ENCODE measurements around the gene ATP11B. TPM values are rescaled to one million over a fixed set of nuclear protein-coding genes. Genes with fewer than 3 reads are reported as not detected.
"Not testable (repeated sequence)": the region's sequence is repeated elsewhere in the genome, so short reads cannot be mapped to it uniquely, and the experiment has no call there.

The ATP11B gene
- polyA plus RNA-seq, 4 donors: 7.0 to 41.3 (median 13.4) TPM

GRCh38 chr3:182799143-182799542, 5.8 kb downstream of the ATP11B start:
- not testable (repeated sequence) for H3K4me3 ChIP-seq (ENCODE audit: low read depth in 1 of 3, low read length in 3 of 3); H3K36me3 ChIP-seq (ENCODE audit: control insufficient read depth in 3 of 3, insufficient read depth in 2 of 3, low read depth in 1 of 3, low read length in 3 of 3)

DNA sequence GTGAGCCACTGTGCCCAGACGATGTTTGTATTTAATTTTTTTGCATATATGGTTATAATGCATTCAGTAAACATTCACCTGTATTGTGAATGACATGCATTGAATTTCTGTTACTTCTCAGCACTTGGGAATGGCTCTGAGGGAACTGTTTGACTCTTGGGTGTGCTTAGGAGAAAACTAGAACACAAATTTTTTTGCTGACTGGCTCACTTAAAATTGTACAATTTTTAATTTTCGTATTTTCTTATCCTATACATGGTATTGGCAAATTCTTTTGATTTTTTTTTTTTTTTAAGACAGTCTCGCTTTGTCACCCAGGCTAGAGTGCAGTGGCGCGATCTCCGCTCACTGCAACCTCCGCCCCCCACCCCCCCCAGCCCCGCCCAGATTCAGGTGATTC, 7.2 kb downstream of the ATP11B start:
- Histone ChIP-seq H3K4me1 (ENCODE audit: control insufficient read depth in 3 of 3, insufficient read depth in 2 of 3, low read depth in 1 of 3, low read length in 2 of 3) (peaks cover 0 to 3% (median 0%) of the 10 kb centered on the region in 3 donors), H3K36me3 (ENCODE audit: control insufficient read depth in 3 of 3, insufficient read depth in 2 of 3, low read depth in 1 of 3, low read length in 3 of 3) (peaks cover 0 to 5% (median 0%) of the 10 kb centered on the region in 3 donors), H3K4me3 (ENCODE audit: low read depth in 1 of 3, low read length in 3 of 3) (no peak overlapping the region), H3K9me3 (ENCODE audit: control insufficient read depth in 2 of 2, insufficient read depth in 1 of 2, low read depth in 1 of 2, low read length in 1 of 2) (no peaks in the 10 kb centered on the region), H3K27ac (ENCODE audit: low read depth in 1 of 3, low read length in 2 of 3) (no peak overlapping the region), H3K27me3 (ENCODE audit: control insufficient read depth in 3 of 3, insufficient read depth in 3 of 3, low read length in 3 of 3) (no peaks in the 10 kb centered on the region)
- DNase-seq (no peak), FAIRE-seq (no peak)
- whole genome bisulfite sequencing, 3 donors: 94 to 97% (median 97%) methylated on average over 8 of the region's 8 CpGs

More at GRCh38 chr3:182799143-182799542, 5.8 kb downstream of the ATP11B start:
- H3K27me3 ChIP-seq (ENCODE audit: control insufficient read depth in 3 of 3, insufficient read depth in 3 of 3, low read length in 3 of 3); H3K9me3 ChIP-seq (ENCODE audit: control insufficient read depth in 2 of 2, insufficient read depth in 1 of 2, low read depth in 1 of 2, low read length in 1 of 2); FAIRE-seq; H3K27ac ChIP-seq (ENCODE audit: low read depth in 1 of 3, low read length in 2 of 3); H3K4me1 ChIP-seq (ENCODE audit: control insufficient read depth in 3 of 3, insufficient read depth in 2 of 3, low read depth in 1 of 3, low read length in 2 of 3); DNase-seq: not testable (repeated sequence)
- WGBS, 3 donors: 91 to 96% (median 95%) methylated on average over 16 of the region's 16 CpGs

- Histone ChIP-seq H3K4me3 (ENCODE audit: low read depth in 1 of 3, low read length in 3 of 3) (no peak overlapping the region), H3K9me3 (ENCODE audit: control insufficient read depth in 2 of 2, insufficient read depth in 1 of 2, low read depth in 1 of 2, low read length in 1 of 2) (no peaks in the 10 kb centered on the region), H3K36me3 (ENCODE audit: control insufficient read depth in 3 of 3, insufficient read depth in 2 of 3, low read depth in 1 of 3, low read length in 3 of 3) (peaks cover 0 to 5% (median 0%) of the 10 kb centered on the region in 3 donors), H3K4me1 (ENCODE audit: control insufficient read depth in 3 of 3, insufficient read depth in 2 of 3, low read depth in 1 of 3, low read length in 2 of 3) (peaks cover 0 to 2% (median 0%) of the 10 kb centered on the region in 3 donors), H3K27me3 (ENCODE audit: control insufficient read depth in 3 of 3, insufficient read depth in 3 of 3, low read length in 3 of 3) (no peaks in the 10 kb centered on the region), H3K27ac (ENCODE audit: low read depth in 1 of 3, low read length in 2 of 3) (no peak overlapping the region)
- no peak for FAIRE-seq
- WGBS, 3 donors: 70 to 78% (median 73%) methylated on average over 6 of the region's 6 CpGs
- DNase-seq: no peak
Observed at GRCh38 chr3:182802413-182803390, 9.4 kb downstream of the ATP11B start.

DNA sequence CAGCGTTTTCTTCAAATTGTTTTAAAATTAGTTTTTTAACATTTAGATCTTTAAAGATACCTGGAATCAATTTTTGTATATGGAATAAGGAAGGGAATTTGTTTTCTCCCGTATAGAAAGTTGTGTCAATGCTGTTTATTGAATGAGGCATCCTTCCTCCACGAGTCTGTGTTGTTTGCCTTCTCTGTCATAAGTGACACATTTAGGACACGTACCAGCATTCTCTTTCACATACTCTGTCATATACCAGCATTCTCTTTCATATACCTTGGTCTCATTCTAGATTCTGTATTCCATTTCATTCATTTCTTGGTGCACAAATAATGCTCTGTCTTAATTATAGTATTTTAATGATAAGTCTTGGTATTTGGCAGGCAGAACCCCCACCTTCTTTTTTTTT, 10.3 kb downstream of the ATP11B start:
- Histone ChIP-seq H3K4me3 (ENCODE audit: low read depth in 1 of 3, low read length in 3 of 3) (no peak overlapping the region), H3K27ac (ENCODE audit: low read depth in 1 of 3, low read length in 2 of 3) (no peak overlapping the region), H3K9me3 (ENCODE audit: control insufficient read depth in 2 of 2, insufficient read depth in 1 of 2, low read depth in 1 of 2, low read length in 1 of 2) (no peaks in the 10 kb centered on the region), H3K27me3 (ENCODE audit: control insufficient read depth in 3 of 3, insufficient read depth in 3 of 3, low read length in 3 of 3) (no peaks in the 10 kb centered on the region), H3K36me3 (ENCODE audit: control insufficient read depth in 3 of 3, insufficient read depth in 2 of 3, low read depth in 1 of 3, low read length in 3 of 3) (peaks cover 0 to 5% (median 0%) of the 10 kb centered on the region in 3 donors), H3K4me1 (ENCODE audit: control insufficient read depth in 3 of 3, insufficient read depth in 2 of 3, low read depth in 1 of 3, low read length in 2 of 3) (peaks cover 0 to 2% (median 0%) of the 10 kb centered on the region in 3 donors)
- DNase-seq: no peak
- whole genome bisulfite sequencing, 3 donors: 72 to 78% (median 77%) methylated on average over 4 of the region's 4 CpGs
- FAIRE-seq: no peak

GRCh38 chr3:182807061-182807460, 13.8 kb downstream of the ATP11B start:
- WGBS, 3 donors: 80 to 94% (median 88%) methylated on average over 1 of the region's 1 CpG
- no peak overlapping the region for H3K27ac ChIP-seq (ENCODE audit: low read depth in 1 of 3, low read length in 2 of 3)
- H3K4me1 ChIP-seq (ENCODE audit: control insufficient read depth in 3 of 3, insufficient read depth in 2 of 3, low read depth in 1 of 3, low read length in 2 of 3): peaks cover 1 to 2% (median 2%) of the 10 kb centered on the region in 3 donors
- no peaks in the 10 kb centered on the region for H3K9me3 ChIP-seq (ENCODE audit: control insufficient read depth in 2 of 2, insufficient read depth in 1 of 2, low read depth in 1 of 2, low read length in 1 of 2)
- DNase-seq (no peak), FAIRE-seq (no peak)
- no peak overlapping the region for H3K4me3 ChIP-seq (ENCODE audit: low read depth in 1 of 3, low read length in 3 of 3)
- H3K36me3 ChIP-seq (ENCODE audit: control insufficient read depth in 3 of 3, insufficient read depth in 2 of 3, low read depth in 1 of 3, low read length in 3 of 3): peaks cover 0 to 2% (median 0%) of the 10 kb centered on the region in 3 donors
- no peaks in the 10 kb centered on the region for H3K27me3 ChIP-seq (ENCODE audit: control insufficient read depth in 3 of 3, insufficient read depth in 3 of 3, low read length in 3 of 3)

DNA sequence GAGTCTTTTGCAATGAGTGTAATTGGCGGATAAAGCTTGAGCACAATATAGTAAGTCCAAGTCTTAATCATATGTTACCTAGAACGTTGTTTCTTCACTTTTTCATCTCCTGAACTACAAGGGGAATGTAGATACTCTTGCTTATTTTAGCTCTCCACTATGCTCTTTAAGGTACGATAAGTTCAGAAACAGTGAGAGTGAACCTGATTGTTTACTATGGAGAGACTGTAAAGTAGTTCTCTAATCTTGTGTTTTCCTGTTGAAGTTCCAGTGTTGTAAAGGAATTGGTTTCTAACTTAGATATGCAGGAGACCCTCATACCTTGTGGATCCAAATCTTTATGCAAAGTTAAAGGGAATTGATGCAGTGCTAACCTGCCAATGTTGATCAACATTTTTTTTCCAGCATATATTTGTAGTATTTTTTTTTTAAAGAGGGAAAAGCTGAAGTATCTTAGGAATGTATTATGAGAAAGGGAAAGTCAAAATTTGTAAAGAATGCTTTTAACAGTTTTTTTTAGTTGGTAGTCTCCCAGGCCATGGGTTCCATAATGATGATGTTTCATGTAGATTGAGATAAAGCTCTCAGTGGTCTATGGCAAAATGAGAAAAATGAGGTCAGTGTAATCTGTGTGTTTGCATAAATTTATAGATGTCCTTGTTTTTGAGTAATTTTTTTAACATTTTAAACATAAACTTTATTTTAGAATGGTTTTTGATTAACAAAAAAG, 14.9 kb downstream of the ATP11B start:
- Histone ChIP-seq H3K27ac (ENCODE audit: low read depth in 1 of 3, low read length in 2 of 3) (no peak overlapping the region), H3K27me3 (ENCODE audit: control insufficient read depth in 3 of 3, insufficient read depth in 3 of 3, low read length in 3 of 3) (no peaks in the 10 kb centered on the region), H3K9me3 (ENCODE audit: control insufficient read depth in 2 of 2, insufficient read depth in 1 of 2, low read depth in 1 of 2, low read length in 1 of 2) (no peaks in the 10 kb centered on the region), H3K4me3 (ENCODE audit: low read depth in 1 of 3, low read length in 3 of 3) (no peak overlapping the region), H3K4me1 (ENCODE audit: control insufficient read depth in 3 of 3, insufficient read depth in 2 of 3, low read depth in 1 of 3, low read length in 2 of 3) (peaks cover 2 to 7% (median 2%) of the 10 kb centered on the region in 3 donors), H3K36me3 (ENCODE audit: control insufficient read depth in 3 of 3, insufficient read depth in 2 of 3, low read depth in 1 of 3, low read length in 3 of 3) (peaks cover 0 to 4% (median 0%) of the 10 kb centered on the region in 3 donors)
- FAIRE-seq (no peak), DNase-seq (no peak)
- WGBS, 3 donors: 80 to 85% (median 82%) methylated on average over 3 of the region's 3 CpGs

GRCh38 chr3:182809531-182809930, 16.2 kb downstream of the ATP11B start:
- Histone ChIP-seq H3K4me1 (ENCODE audit: control insufficient read depth in 3 of 3, insufficient read depth in 2 of 3, low read depth in 1 of 3, low read length in 2 of 3) (peaks cover 2 to 7% (median 4%) of the 10 kb centered on the region in 3 donors), H3K27ac (ENCODE audit: low read depth in 1 of 3, low read length in 2 of 3) (no peak overlapping the region), H3K36me3 (ENCODE audit: control insufficient read depth in 3 of 3, insufficient read depth in 2 of 3, low read depth in 1 of 3, low read length in 3 of 3) (peaks cover 0 to 4% (median 0%) of the 10 kb centered on the region in 3 donors), H3K9me3 (ENCODE audit: control insufficient read depth in 2 of 2, insufficient read depth in 1 of 2, low read depth in 1 of 2, low read length in 1 of 2) (no peaks in the 10 kb centered on the region), H3K4me3 (ENCODE audit: low read depth in 1 of 3, low read length in 3 of 3) (no peak overlapping the region), H3K27me3 (ENCODE audit: control insufficient read depth in 3 of 3, insufficient read depth in 3 of 3, low read length in 3 of 3) (no peaks in the 10 kb centered on the region)
- FAIRE-seq (no peak), DNase-seq (no peak)
- WGBS, 3 donors: 94 to 98% (median 97%) methylated on average over 3 of the region's 3 CpGs

GRCh38 chr3:182810574-182811268, 17.4 kb downstream of the ATP11B start:
- no peak overlapping the region for H3K4me3 ChIP-seq (ENCODE audit: low read depth in 1 of 3, low read length in 3 of 3)
- 82 to 87% (median 83%) methylated on average over 3 of the region's 3 CpGs for WGBS, 3 donors
- FAIRE-seq (no peak), DNase-seq (no peak)
- no peak overlapping the region for H3K27ac ChIP-seq (ENCODE audit: low read depth in 1 of 3, low read length in 2 of 3)
- no peaks in the 10 kb centered on the region for H3K9me3 ChIP-seq (ENCODE audit: control insufficient read depth in 2 of 2, insufficient read depth in 1 of 2, low read depth in 1 of 2, low read length in 1 of 2)
- H3K36me3 ChIP-seq (ENCODE audit: control insufficient read depth in 3 of 3, insufficient read depth in 2 of 3, low read depth in 1 of 3, low read length in 3 of 3): peaks cover 0 to 4% (median 0%) of the 10 kb centered on the region in 3 donors
- peaks cover 2 to 7% (median 5%) of the 10 kb centered on the region in 3 donors for H3K4me1 ChIP-seq (ENCODE audit: control insufficient read depth in 3 of 3, insufficient read depth in 2 of 3, low read depth in 1 of 3, low read length in 2 of 3)
- no peaks in the 10 kb centered on the region for H3K27me3 ChIP-seq (ENCODE audit: control insufficient read depth in 3 of 3, insufficient read depth in 3 of 3, low read length in 3 of 3)

All from small intestine (tissue), 7 donors.